ENCODE measurements around the gene TACC2. TPM values are rescaled to one million over a fixed set of nuclear protein-coding genes. Genes with fewer than 3 reads are reported as not detected.

Gene TACC2
- total RNA-seq, 6 experiments from 2014 or later: 16.2 to 21.1 (median 18.8) TPM

- DNase-seq (no peak), ATAC-seq (no peak)
- H3K27me3 ChIP-seq: no peaks in the 10 kb centered on the region
- no peak overlapping the region for H3K27ac ChIP-seq
- WGBS (ENCODE audit: insufficient coverage, low coverage, low lambda C conversion rate, missing lambda C conversion rate): 83% methylated on average over 6 of the region's 10 CpGs
- no peaks in the 10 kb centered on the region for H3K4me1 ChIP-seq
- TF ChIP-seq CTCF (IDR thresholded peaks at IDR 0.05) (no peak), POLR2A (IDR thresholded peaks at IDR 0.05) (no peak)
- no peaks in the 10 kb centered on the region for H3K36me3 ChIP-seq
- intact Hi-C loops (cut with DNase I): no loop called here
- H3K4me3 ChIP-seq: no peak overlapping the region
- H3K9me3 ChIP-seq: no peaks in the 10 kb centered on the region
These were observed 280.2 kb downstream of the TACC2 start for GRCh38 chr10:122269059-122269687.

GRCh38 chr10:122271076-122271475, 282.1 kb downstream of the TACC2 start, which contains the start of gene BTBD16:
Gene BTBD16, plus strand, starts transcription at chr10:122271296. Its CDS starts 3,786 bp downstream, at chr10:122275082.
- H3K4me1 ChIP-seq: no peaks in the 10 kb centered on the region
- no peak within 1 kb of the TSS for H3K27ac ChIP-seq
- TF ChIP-seq CTCF (IDR thresholded peaks at IDR 0.05) (no peak), POLR2A (IDR thresholded peaks at IDR 0.05) (no peak)
- no peak within 1 kb of the TSS for H3K4me3 ChIP-seq
- intact Hi-C loops (cut with DNase I): loop anchor here in 1 of 2 donors (10.0 kb wide), 1 partner anchor 136 kb away; no protein-coding TSS in a partner anchor
- H3K36me3 ChIP-seq: no peaks in the 10 kb centered on the region
- no peak for DNase-seq
- no peaks in the 10 kb centered on the region for H3K9me3 ChIP-seq
- no peaks in the 10 kb centered on the region for H3K27me3 ChIP-seq
- WGBS (ENCODE audit: insufficient coverage, low coverage, low lambda C conversion rate, missing lambda C conversion rate): 60% methylated on average over 2 of the region's 5 CpGs
- ATAC-seq: no peak

- H3K27me3 ChIP-seq: no peaks in the 10 kb centered on the region
- WGBS (ENCODE audit: insufficient coverage, low coverage, low lambda C conversion rate, missing lambda C conversion rate): 81% methylated on average over 8 of the region's 10 CpGs
- DNase-seq: no peak
These were observed 285.1 kb downstream of the TACC2 start for GRCh38 chr10:122273966-122274545.

GRCh38 chr10:122276611-122277208, 287.7 kb downstream of the TACC2 start:
- Histone ChIP-seq H3K27ac (no peak overlapping the region), H3K4me1 (no peaks in the 10 kb centered on the region), H3K27me3 (no peaks in the 10 kb centered on the region), H3K4me3 (no peak overlapping the region), H3K36me3 (no peaks in the 10 kb centered on the region), H3K9me3 (no peaks in the 10 kb centered on the region)
- DNase-seq (no peak), ATAC-seq (peak; percentile 19 to 56 (median 40))
- 87% methylated on average over 6 of the region's 6 CpGs for WGBS (ENCODE audit: insufficient coverage, low coverage, low lambda C conversion rate, missing lambda C conversion rate)
- intact Hi-C loops (cut with DNase I): loop anchor here in 1 of 2 donors (10.0 kb wide), 1 partner anchor 142 kb away; no protein-coding TSS in a partner anchor
- no peak for TF ChIP-seq CTCF (IDR thresholded peaks at IDR 0.05)
- TF ChIP-seq POLR2A (IDR thresholded peaks at IDR 0.05): no peak

More at GRCh38 chr10:122273966-122274545, 285.1 kb downstream of the TACC2 start:
- Histone ChIP-seq H3K4me1 (no peaks in the 10 kb centered on the region), H3K36me3 (no peaks in the 10 kb centered on the region), H3K27ac (no peak overlapping the region), H3K4me3 (no peak overlapping the region), H3K9me3 (no peaks in the 10 kb centered on the region)
- intact Hi-C loops (cut with DNase I): loop anchor here in 1 of 2 donors (10.0 kb wide), 1 partner anchor 139 kb away; no protein-coding TSS in a partner anchor
- ATAC-seq: no peak
- TF ChIP-seq CTCF (IDR thresholded peaks at IDR 0.05) (no peak), POLR2A (IDR thresholded peaks at IDR 0.05) (no peak)
